GM23338 (cell line): ENCODE data around the gene SERPINB10. TPM values are rescaled to one million over a fixed set of nuclear protein-coding genes. Genes with fewer than 3 reads are reported as not detected.

Source experiments
- ATAC-seq: fragments of 200-7000 bp; cut with Tn5 transposase; 3 replicates; pipeline ENCODE4 v1.9.1; 2020
- DNase-seq: peaks from one replicate; pipeline ENCODE4 v3.0.0-alpha.2; 2015; ENCODE audit warnings: low spot score
- H2AFZ ChIP-seq: fragments of 200-600 bp; sonication (generic); 2 replicates; pipeline ENCODE4 v1.8.0; 2016; ENCODE audit warnings: antibody characterized with exemption, mild to moderate bottlenecking, moderate library complexity
- H3F3A ChIP-seq: fragments of 200-600 bp; sonication (generic); replicated peaks from 2 replicates; pipeline ENCODE4 v1.8.0; 2017; ENCODE audit warnings: antibody characterized with exemption, mixed run types, low read depth
- H3K27ac ChIP-seq: fragments of 200-600 bp; sonication (generic); 2 replicates; pipeline ENCODE4 v1.6.1; 2016; ENCODE audit warnings: low read depth
- H3K27me3 ChIP-seq: fragments of 200-600 bp; sonication (generic); 2 replicates; pipeline ENCODE4 v1.8.0; 2016; ENCODE audit warnings: mild to moderate bottlenecking, mixed run types, moderate library complexity; ENCODE audit not compliant: insufficient read depth
- H3K36me3 ChIP-seq: fragments of 200-600 bp; sonication (generic); 2 replicates; pipeline ENCODE4 v1.8.0; 2016; ENCODE audit warnings: mild to moderate bottlenecking; ENCODE audit not compliant: insufficient read depth
- H3K4me1 ChIP-seq: fragments of 200-600 bp; sonication (generic); 2 replicates; pipeline ENCODE4 v1.8.0; 2016; ENCODE audit warnings: mild to moderate bottlenecking, moderate library complexity; ENCODE audit not compliant: insufficient read depth
- H3K4me2 ChIP-seq: fragments of 200-600 bp; sonication (generic); 2 replicates; pipeline ENCODE4 v1.7.1; 2017; ENCODE audit warnings: mixed run types
- H3K4me3 ChIP-seq: fragments of 200-600 bp; sonication (generic); 2 replicates; pipeline ENCODE4 v1.6.1; 2016; ENCODE audit warnings: mixed run types
- H3K79me2 ChIP-seq: fragments of 200-600 bp; sonication (generic); replicated peaks from 2 replicates; pipeline ENCODE4 v1.8.0; 2017; ENCODE audit warnings: mild to moderate bottlenecking; ENCODE audit not compliant: insufficient read depth
- H3K9me2 ChIP-seq: fragments of 200-600 bp; sonication (generic); 2 replicates; pipeline ENCODE4 v1.8.0; 2017; ENCODE audit not compliant: insufficient read depth
- H4K20me1 ChIP-seq: fragments of 200-600 bp; sonication (generic); replicated peaks from 2 replicates; pipeline ENCODE4 v1.8.0; 2017; ENCODE audit warnings: mild to moderate bottlenecking; ENCODE audit not compliant: insufficient read depth
- H3K27ac Mint-ChIP-seq: 2 replicates; pipeline ENCODE4 v1.8.0; 2020; ENCODE audit warnings: inconsistent platforms, mild to moderate bottlenecking, moderate library complexity, mixed read lengths
- H3K27me3 Mint-ChIP-seq: 3 replicates; pipeline ENCODE4 v1.8.0; 2022; ENCODE audit warnings: low read depth, mild to moderate bottlenecking, moderate library complexity, mixed read lengths, inconsistent platforms; ENCODE audit not compliant: insufficient read depth, poor library complexity
- H3K36me3 Mint-ChIP-seq: 3 replicates; pipeline ENCODE4 v1.8.0; 2021; ENCODE audit warnings: low read depth, mild to moderate bottlenecking, inconsistent platforms, moderate library complexity, mixed read lengths
- H3K4me1 Mint-ChIP-seq: 3 replicates; pipeline ENCODE4 v1.8.0; 2020; ENCODE audit warnings: mild to moderate bottlenecking, inconsistent platforms, mixed read lengths
- H3K4me3 Mint-ChIP-seq: 3 replicates; pipeline ENCODE4 v1.8.0; 2021; ENCODE audit warnings: moderate library complexity, mild to moderate bottlenecking, inconsistent platforms, mixed read lengths
- H3K9me3 Mint-ChIP-seq: 3 replicates; pipeline ENCODE4 v1.8.0; 2020; ENCODE audit warnings: moderate library complexity, mild to moderate bottlenecking, inconsistent platforms, mixed read lengths
- CREB1 ChIP-seq: fragments of 250-450 bp; sonication (Bioruptor Pico); IDR thresholded peaks from 2 replicates; pipeline ENCODE4 v1.5.0; 2020; ENCODE audit warnings: low read depth, mild to moderate bottlenecking, moderate library complexity
- CTCF ChIP-seq, 2 experiments: fragments of 200-600 bp in 1 of 2; sonication (generic) in 1 of 2; conservative IDR thresholded peaks; 2 replicates each; pipeline versions ENCODE4 v1.5.1 to v1.6.1; 2016 to 2017; ENCODE audit warnings: antibody characterized with exemption in 2 of 2, low read depth in 2 of 2, mild to moderate bottlenecking in 2 of 2, moderate library complexity in 1 of 2
- ETS1 ChIP-seq: IDR thresholded peaks from 2 replicates; pipeline ENCODE4 v1.6.1; 2016; ENCODE audit warnings: antibody characterized with exemption
- EZH2 ChIP-seq: fragments of 200-600 bp; sonication (generic); IDR thresholded peaks from one replicate; pipeline ENCODE4 v1.8.0; 2017; ENCODE audit warnings: antibody characterized with exemption, mild to moderate bottlenecking, low read depth; ENCODE audit not compliant: unreplicated experiment
- EZH2phosphoT487 ChIP-seq: fragments of 200-600 bp; sonication (generic); IDR thresholded peaks from one replicate; pipeline ENCODE4 v1.8.1; 2018; ENCODE audit warnings: antibody characterized with exemption; ENCODE audit not compliant: unreplicated experiment
- JUNB ChIP-seq: IDR thresholded peaks from one replicate; pipeline ENCODE4 v1.6.1; 2016; ENCODE audit warnings: antibody characterized with exemption; ENCODE audit not compliant: unreplicated experiment
- NANOG ChIP-seq: IDR thresholded peaks from 2 replicates; pipeline ENCODE4 v1.6.1; 2016; ENCODE audit warnings: antibody characterized with exemption, borderline replicate concordance
- POLR2AphosphoS5 ChIP-seq: IDR thresholded peaks from 2 replicates; pipeline ENCODE4 v1.6.1; 2016; ENCODE audit warnings: antibody characterized with exemption, low read depth
- REST ChIP-seq: IDR thresholded peaks from one replicate; pipeline ENCODE4 v1.6.1; 2018; ENCODE audit warnings: antibody characterized with exemption; ENCODE audit not compliant: unreplicated experiment
- STAT1 ChIP-seq: IDR thresholded peaks from one replicate; pipeline ENCODE4 v1.6.1; 2016; ENCODE audit warnings: antibody characterized with exemption; ENCODE audit not compliant: unreplicated experiment
- ZNF114 ChIP-seq: fragments of 250-450 bp; sonication (Bioruptor Pico); IDR thresholded peaks from 2 replicates; pipeline ENCODE4 v1.5.0; 2020; ENCODE audit warnings: mild to moderate bottlenecking, moderate library complexity
- ZNF331 ChIP-seq: fragments of 250-450 bp; sonication (Bioruptor Pico); IDR thresholded peaks from 2 replicates; pipeline ENCODE4 v1.5.0; 2020; ENCODE audit warnings: low read depth, mild to moderate bottlenecking, moderate library complexity
- ZNF462 ChIP-seq: fragments of 250-450 bp; sonication (Bioruptor Pico); IDR thresholded peaks from 2 replicates; pipeline ENCODE4 v1.5.0; 2020; ENCODE audit warnings: mild to moderate bottlenecking, moderate library complexity
- polyA plus RNA-seq: library from polyadenylated mRNA; unstranded; fragments of >200 nt; fragmentation: Nextera tagmentation; extraction: Ambion mirVana; gene quantifications from 2 replicates; pipeline ENCODE4 v1.2.1, GENCODE V29; 2016
- total RNA-seq: library from RNA; depleted of rRNA; stranded (reverse); fragments of >200 nt; shearing (Covaris generic); gene quantifications from 2 replicates; pipeline ENCODE4 v1.2.3, GENCODE V29; 2014

SERPINB10 gene
- total and polyA plus RNA-seq, 2 experiments from 2014 or later, result not detected

GRCh38 chr18:63909870-63910269, 2.1 kb downstream of the SERPINB10 start:
- no peak for ATAC-seq
- Histone ChIP-seq H2AFZ (no peak overlapping the region), H3K4me3 (no peak overlapping the region), H3K79me2 (no peaks in the 10 kb centered on the region), H3K4me1 (peaks cover 11% of the 10 kb centered on the region), H4K20me1 (no peaks in the 10 kb centered on the region), H3K36me3 (no peaks in the 10 kb centered on the region), H3K27ac (no peak overlapping the region), H3F3A (no peaks in the 10 kb centered on the region), H3K4me2 (no peak overlapping the region), H3K9me2 (peaks cover 8% of the 10 kb centered on the region; the same call in 1 of the 2 replicates), H3K27me3 (no peaks in the 10 kb centered on the region)
- Mint-ChIP-seq H3K4me3 (no peak overlapping the region), H3K4me1 (peaks cover 11% of the 10 kb centered on the region; the same call in 2 of the 3 replicates), H3K27ac (no peak overlapping the region), H3K36me3 (peaks cover 5% of the 10 kb centered on the region; the same call in 1 of the 3 replicates), H3K9me3 (peaks cover 6% of the 10 kb centered on the region; the same call in 2 of the 3 replicates), H3K27me3 (no peaks in the 10 kb centered on the region)
- DNase-seq, result no peak
- TF ChIP-seq EZH2phosphoT487 (no peak), ZNF114 (no peak), NANOG (no peak), STAT1 (no peak), REST (no peak), ZNF331 (CRISPR knock-in tag) (no peak), JUNB (no peak), ETS1 (no peak), CTCF (conservative IDR thresholded peaks at IDR 0.05; ENCODE audit: low read depth in 2 of 2) (no peak), ZNF462 (CRISPR knock-in tag) (no peak), POLR2AphosphoS5 (no peak), CREB1 (no peak), EZH2 (no peak)
